Lower leg skin (tissue), 4 donors: ENCODE data around the gene SHISAL1. TPM values are rescaled to one million over a fixed set of nuclear protein-coding genes. Genes with fewer than 3 reads are reported as not detected.

ENCODE experiments used
- DNase-seq, 2 donors: peaks; one replicate each; pipeline ENCODE4 v3.0.0-alpha.2; 2019; ENCODE audit warnings: low spot score in 2 of 2
- H3K4me3 ChIP-seq: fragments of 200-600 bp; sonication (generic); 2 replicates; pipeline ENCODE4 v1.5.1; 2017; ENCODE audit warnings: mild to moderate bottlenecking, low read depth; ENCODE audit not compliant: poor library complexity, severe bottlenecking
- POLR2A ChIP-seq, 2 donors: fragments of 450-650 bp; IDR thresholded peaks; one replicate each; pipeline ENCODE4 v1.6.1; 2016 to 2017; ENCODE audit warnings: antibody characterized with exemption in 2 of 2, mild to moderate bottlenecking in 1 of 2, moderate library complexity in 1 of 2
- WGBS, 2 donors: methylation state at CpG; one replicate each; pipeline ENCODE4 v1.1.5; 2018; 5-methylcytosine and 5-hydroxymethylcytosine counted together
- intact Hi-C: fragments of 100-400 bp; cut with DNase I; formaldehyde crosslinking; loops from one replicate; pipeline ENCODE4 v1.15.0; 2023; ENCODE audit warnings: low total_unique reads
- total RNA-seq, 4 donors: library from RNA; depleted of rRNA; stranded (reverse); fragments of >200 nt; gene quantifications; one replicate each; pipeline ENCODE4 v1.1.0, GENCODE V29; 2016
- TF ChIP-seq, protein P1 (sequence below), 3 donors: fragments of 450-650 bp; IDR thresholded peaks; one replicate each; pipeline ENCODE4 v1.5.1; 2016; ENCODE audit warnings: antibody characterized with exemption in 3 of 3, mild to moderate bottlenecking in 3 of 3, moderate library complexity in 2 of 3

The SHISAL1 gene
- total RNA-seq, 4 donors from 2014 or later = 0.08 to 0.42 (median 0.28) TPM

DNA sequence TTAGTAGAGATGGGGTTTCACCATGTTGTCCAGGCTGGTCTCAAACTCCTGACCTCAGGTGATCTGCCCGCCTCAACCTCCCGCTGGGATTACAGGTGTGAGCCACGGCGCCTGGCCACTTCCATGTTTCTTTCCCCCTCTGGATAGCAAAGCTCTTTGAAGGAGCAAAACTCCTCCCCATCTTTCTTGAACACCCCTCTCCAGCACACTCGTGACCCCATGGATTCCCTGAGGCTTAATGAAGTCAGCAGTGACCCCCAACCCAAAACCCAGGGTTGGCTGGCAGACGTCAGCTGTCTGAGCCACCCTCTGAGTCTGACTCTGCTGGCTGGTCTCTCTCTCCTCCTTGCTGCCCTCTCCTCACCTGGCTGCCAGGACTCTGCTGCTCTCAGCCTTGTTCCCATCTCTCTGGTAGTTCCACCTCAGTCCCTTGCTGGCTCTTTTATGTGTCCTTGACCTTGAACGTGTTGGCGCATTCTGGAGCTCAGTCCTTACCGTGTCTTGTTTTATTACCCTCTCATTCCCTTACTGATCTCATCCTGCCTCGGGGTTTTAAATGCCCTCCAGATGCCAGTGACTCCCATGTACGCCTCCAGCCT, 87.6 kb downstream of the SHISAL1 start:
- intact Hi-C loops = no loop called here
- no peak for TF ChIP-seq POLR2A (IDR thresholded peaks at IDR 0.05)
- TF ChIP-seq, protein P1, sequence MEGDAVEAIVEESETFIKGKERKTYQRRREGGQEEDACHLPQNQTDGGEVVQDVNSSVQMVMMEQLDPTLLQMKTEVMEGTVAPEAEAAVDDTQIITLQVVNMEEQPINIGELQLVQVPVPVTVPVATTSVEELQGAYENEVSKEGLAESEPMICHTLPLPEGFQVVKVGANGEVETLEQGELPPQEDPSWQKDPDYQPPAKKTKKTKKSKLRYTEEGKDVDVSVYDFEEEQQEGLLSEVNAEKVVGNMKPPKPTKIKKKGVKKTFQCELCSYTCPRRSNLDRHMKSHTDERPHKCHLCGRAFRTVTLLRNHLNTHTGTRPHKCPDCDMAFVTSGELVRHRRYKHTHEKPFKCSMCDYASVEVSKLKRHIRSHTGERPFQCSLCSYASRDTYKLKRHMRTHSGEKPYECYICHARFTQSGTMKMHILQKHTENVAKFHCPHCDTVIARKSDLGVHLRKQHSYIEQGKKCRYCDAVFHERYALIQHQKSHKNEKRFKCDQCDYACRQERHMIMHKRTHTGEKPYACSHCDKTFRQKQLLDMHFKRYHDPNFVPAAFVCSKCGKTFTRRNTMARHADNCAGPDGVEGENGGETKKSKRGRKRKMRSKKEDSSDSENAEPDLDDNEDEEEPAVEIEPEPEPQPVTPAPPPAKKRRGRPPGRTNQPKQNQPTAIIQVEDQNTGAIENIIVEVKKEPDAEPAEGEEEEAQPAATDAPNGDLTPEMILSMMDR (IDR thresholded peaks at IDR 0.05) = no peak
- no peak overlapping the region for H3K4me3 ChIP-seq
- WGBS, 2 donors = 58 to 60% methylated on average over 10 to 11 of the region's 11 CpGs
- DNase-seq = no peak

DNA sequence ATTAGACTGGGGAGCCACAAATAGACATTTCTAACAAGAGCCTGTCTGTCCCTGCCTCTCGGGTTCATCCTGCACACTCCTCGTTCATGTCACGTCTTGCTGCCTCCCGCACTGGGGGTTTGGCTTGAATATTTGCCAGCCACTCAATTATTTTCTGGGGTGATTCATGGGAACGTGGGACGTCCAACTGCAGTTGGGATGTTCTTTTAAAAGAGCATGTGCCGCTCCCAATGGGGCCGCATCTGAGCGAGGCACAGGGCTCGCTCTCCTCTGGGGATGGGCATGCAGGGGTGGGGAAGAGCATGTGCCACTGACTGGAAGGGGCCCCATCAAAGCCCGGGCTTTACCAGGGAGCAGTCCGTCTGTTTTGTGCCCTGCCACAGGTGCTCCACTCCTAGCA, 88.6 kb downstream of the SHISAL1 start:
- no peak overlapping the region for H3K4me3 ChIP-seq
- 26 to 30% methylated on average over 12 of the region's 12 CpGs for WGBS, 2 donors
- intact Hi-C loops = no loop called here
- DNase-seq = peak in 1 of 2 donors; percentile 13
- TF ChIP-seq, protein P1 (IDR thresholded peaks at IDR 0.05) = no peak
- TF ChIP-seq POLR2A (IDR thresholded peaks at IDR 0.05) = no peak

DNA sequence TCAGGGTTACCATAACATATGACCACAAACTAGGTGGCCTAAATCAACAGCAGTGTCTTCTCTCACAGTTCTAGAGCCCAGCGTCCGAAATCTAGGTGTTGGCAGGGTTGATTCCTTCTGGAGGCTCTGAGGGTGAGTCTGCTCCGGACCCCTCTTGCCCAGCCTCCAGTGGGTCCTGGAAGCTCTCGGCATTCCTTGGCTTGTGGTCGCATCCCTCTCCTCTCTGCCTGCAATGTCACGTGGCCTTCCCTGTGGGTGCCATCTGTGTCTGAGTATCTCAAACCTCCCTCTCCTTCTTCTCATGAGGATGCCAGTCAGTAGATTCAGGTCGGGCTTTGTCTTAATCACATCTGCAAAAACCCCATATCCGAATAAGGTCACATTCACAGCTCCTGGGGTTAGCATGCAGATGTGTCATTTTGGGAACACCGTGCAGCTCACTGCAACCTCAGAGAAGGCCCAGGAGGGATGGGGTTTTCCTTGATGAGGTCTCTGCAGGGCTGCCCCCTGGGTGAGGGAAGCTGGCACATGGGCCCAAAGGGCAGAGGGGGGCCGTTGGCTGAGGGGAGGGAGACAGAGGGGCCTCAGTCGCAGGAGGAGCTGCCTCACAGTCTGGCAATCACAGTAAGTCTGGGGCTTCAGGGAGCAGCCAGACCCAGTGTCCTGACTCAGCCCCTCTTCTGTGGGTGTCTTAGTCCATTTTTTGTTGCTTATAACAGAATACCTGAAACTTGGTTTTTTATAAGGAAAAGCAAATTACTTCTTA, 90.9 kb downstream of the SHISAL1 start:
- H3K4me3 ChIP-seq = no peak overlapping the region
- WGBS, 2 donors = 89 to 92% methylated on average over 11 of the region's 11 CpGs
- intact Hi-C loops = no loop called here
- DNase-seq = no peak
- TF ChIP-seq POLR2A (IDR thresholded peaks at IDR 0.05) = no peak
- TF ChIP-seq, protein P1 (IDR thresholded peaks at IDR 0.05) = no peak

DNA sequence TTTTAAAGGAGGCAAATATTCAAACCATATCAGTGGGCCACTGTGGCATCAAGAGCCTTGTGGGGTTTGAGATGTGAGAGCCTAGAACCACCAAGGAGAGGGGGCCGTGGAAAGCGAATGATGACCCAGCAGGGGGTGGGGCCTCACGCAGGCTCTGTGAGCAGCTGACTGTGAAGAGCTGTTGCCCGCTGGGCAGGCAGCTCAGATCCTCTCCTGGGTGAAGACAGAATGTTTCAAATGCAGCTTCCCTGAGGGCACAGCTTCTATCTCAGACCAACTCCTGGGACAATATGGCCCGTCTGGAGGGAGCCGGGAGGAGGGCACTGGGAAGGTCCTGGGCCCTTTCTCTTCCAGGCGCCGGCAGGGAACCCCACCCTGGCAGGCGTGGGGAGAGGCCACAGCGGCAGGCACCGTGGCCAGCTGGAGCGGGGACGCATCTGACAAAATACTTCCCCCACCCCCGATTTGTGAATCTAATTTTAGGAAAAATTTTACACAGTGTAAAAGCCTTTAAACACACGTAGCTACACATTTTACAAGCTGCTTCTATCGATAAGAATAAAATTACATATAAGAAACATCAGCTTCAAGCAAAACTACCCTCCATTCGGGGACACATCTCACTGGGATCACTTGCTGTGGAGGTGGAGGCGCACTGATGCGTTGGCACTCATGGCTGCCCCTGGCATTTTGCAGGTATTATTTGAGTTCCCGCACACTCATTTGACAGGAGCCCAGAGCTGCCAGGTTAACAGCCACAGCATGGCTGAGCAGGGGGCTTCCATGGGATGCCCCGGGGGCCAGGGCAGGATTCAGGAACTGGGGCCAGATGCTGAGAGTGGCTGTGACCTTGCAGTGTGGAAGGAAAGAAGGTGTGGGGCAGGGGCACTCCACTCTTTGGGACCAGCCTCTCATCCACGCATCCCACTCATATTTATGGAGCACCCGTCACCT, 91.7 kb downstream of the SHISAL1 start:
- DNase-seq = peak in 1 of 2 donors; percentile 5
- WGBS, 2 donors = 74 to 81% methylated on average over 23 of the region's 23 CpGs
- TF ChIP-seq, protein P1 (IDR thresholded peaks at IDR 0.05) = no peak
- no peak for TF ChIP-seq POLR2A (IDR thresholded peaks at IDR 0.05)
- no peak overlapping the region for H3K4me3 ChIP-seq
- intact Hi-C loops = no loop called here

DNA sequence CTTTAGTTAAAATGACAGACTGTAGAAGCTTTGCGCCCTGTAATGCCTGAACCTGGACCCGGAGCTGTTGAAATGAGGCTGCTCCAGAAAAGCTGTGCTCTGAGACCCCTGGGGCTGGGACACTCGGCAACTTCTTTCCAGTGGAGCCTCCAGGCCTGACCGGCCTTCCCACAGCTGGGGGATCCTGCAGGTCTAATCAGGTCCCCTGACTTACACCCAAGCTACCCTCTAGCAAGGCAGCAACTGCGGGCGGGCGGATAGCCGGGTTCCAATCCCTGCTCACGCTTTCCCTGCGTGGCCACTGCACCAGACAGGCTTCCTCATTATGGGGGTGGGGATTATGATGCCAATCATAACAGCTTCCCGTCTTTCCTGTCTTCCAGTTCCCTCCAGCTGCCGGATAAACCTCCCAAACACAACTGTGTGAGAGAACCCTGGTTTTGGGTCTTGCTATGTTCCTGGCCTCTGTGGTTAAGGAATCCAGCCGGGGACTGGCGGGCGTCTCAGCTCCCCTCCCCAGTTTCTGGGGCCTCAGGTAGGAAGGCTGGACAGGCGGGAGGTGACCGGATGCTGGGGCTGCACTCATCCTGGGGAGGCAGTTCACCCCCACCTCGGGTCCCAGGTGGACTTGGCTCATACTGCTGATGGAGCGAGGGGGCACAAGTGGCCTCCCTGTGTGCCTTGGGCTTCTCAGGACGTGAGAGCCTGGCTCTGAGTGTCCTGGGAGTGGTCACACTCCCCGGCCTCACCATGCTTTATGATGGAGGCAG, 93.5 kb downstream of the SHISAL1 start:
- DNase-seq = peak; percentile 10 to 75
- intact Hi-C loops = no loop called here
- 70 to 74% methylated on average over 17 to 18 of the region's 21 CpGs for whole genome bisulfite sequencing, 2 donors

More for the DNA sequence above, 93.5 kb downstream of the SHISAL1 start:
- TF ChIP-seq POLR2A (IDR thresholded peaks at IDR 0.05) = no peak
- TF ChIP-seq, protein P1 (IDR thresholded peaks at IDR 0.05) = no peak
- no peak overlapping the region for H3K4me3 ChIP-seq
